Stimulated activated naive B cell treated with anti-CD40 and anti-IgM and Interleukin-4, amounts not matched to agents 10 μg/mL and 1 μg/mL and 100 μg/mL, for 72 hours (primary cell): ENCODE data around the gene SNRNP70.

Experiments
- ATAC-seq, 2 donors: fragments of 150-1000 bp; cut with Tn5 transposase; replicated peaks; 2 replicates each; pipeline ENCODE4 v1.10.0; 2021; ENCODE audit warnings: moderate library complexity in 1 of 2
- DNase-seq: peaks from one replicate; pipeline ENCODE4 v3.0.0; 2021
- H3K27ac Mint-ChIP-seq: one replicate; pipeline ENCODE4 v1.8.0; 2022; ENCODE audit warnings: mild to moderate bottlenecking, mixed read lengths
- H3K27me3 Mint-ChIP-seq, 2 donors: one replicate each; pipeline ENCODE4 v1.8.0; 2022; ENCODE audit warnings: mixed read lengths in 2 of 2
- H3K36me3 Mint-ChIP-seq, 2 donors: one replicate each; pipeline ENCODE4 v1.8.0; 2022; ENCODE audit warnings: mixed read lengths in 2 of 2, mild to moderate bottlenecking in 1 of 2
- H3K4me1 Mint-ChIP-seq, 2 donors: one replicate each; pipeline ENCODE4 v1.8.0; 2022; ENCODE audit warnings: mixed read lengths in 2 of 2, mild to moderate bottlenecking in 1 of 2
- H3K4me3 Mint-ChIP-seq, 2 donors: one replicate each; pipeline ENCODE4 v1.8.0; 2022; ENCODE audit warnings: mild to moderate bottlenecking in 2 of 2, mixed read lengths in 2 of 2, moderate library complexity in 1 of 2
- H3K9me3 Mint-ChIP-seq, 2 donors: one replicate each; pipeline ENCODE4 v1.8.0; 2022; ENCODE audit warnings: mixed read lengths in 2 of 2, mild to moderate bottlenecking in 1 of 2

SNRNP70 gene

DNA sequence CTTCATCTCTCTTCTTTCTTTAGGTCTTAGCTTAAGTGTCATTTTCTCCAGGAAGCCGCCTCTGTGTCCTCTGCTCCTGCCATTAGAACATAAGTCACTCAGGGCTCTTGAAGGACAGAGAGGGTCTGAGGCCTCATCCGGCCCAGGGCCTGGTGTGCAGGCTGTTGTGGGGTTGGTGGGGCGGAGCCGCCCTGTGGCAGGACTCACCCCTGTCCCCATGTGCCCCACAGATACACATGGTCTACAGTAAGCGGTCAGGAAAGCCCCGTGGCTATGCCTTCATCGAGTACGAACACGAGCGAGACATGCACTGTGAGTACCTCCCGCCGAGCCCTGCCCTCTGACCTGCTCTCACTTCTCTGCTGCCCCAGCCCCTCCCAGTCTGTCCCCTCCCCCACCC, 15.9 kb downstream of the SNRNP70 start:
- Mint-ChIP-seq H3K27ac (no peak overlapping the region), H3K4me1 (peaks cover 26 to 51% of the 10 kb centered on the region in 2 donors), H3K36me3 (peaks cover 49 to 62% of the 10 kb centered on the region in 2 donors), H3K27me3 (no peaks in the 10 kb centered on the region), H3K4me3 (no peak overlapping the region), H3K9me3 (no peaks in the 10 kb centered on the region)
- DNase-seq: no peak
- ATAC-seq: no peak

DNA sequence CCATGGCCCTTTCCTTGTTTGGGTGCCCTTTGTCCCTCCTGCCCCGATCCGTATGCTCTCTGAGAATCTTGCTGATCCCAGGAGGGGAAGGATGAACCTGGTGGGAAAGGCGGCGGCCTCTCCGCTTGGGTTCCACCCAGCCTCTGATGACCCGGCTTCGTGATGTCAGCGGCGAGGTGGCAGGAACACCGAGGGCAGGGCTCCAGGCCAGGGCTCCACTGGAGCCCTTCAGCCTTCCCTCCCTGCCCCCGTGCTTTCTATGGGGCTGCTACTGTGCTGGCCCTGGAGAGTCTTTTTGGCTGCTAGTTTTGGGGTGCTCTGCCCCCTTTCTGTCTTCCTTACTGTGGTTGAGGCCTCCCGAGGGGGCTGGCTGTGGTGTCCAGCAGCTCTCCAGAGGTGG, 17.1 kb downstream of the SNRNP70 start:
- Mint-ChIP-seq H3K27ac (peak overlapping the region; percentile 31), H3K4me3 (no peak overlapping the region), H3K27me3 (no peaks in the 10 kb centered on the region), H3K36me3 (peaks cover 55 to 67% of the 10 kb centered on the region in 2 donors), H3K9me3 (no peaks in the 10 kb centered on the region), H3K4me1 (peaks cover 32 to 50% of the 10 kb centered on the region in 2 donors)
- no peak for ATAC-seq
- DNase-seq: no peak

DNA sequence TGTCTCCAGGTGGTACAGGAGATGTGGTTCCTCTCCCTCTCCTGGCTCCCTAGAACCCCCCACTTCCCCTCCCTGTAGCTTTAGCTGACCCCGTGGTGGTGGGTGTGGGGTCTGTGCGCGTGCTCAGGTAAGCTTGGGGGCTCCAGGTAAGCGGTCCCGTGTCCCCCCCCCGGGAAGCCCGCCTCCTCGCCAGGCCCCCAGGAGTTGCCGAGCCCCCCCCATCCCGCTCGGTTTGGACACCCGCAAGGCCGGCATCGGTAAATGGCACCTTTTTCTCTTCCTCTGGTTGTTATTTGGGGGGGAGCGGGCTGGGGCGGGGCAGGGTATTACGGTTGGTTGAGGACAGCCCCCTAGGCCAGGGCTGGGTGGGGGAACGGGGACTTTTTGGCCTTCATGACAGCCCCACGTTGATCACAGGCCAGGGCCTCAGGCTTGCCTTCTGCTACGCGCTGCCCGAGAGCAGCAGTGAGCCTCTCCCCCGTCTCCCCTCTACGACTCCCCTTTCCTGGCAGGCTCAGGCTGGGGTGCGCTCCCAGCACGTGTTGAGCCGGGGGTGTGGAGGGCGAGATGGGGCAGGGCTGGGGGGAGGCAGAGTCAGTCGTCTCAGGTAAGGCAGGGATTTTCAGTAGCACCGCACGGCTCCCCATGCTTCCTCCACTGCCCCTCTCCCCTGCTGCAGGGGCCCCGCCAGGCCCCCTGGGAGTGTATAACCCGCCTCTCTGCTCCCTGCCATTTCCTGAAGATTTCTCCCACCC, 18.3 kb downstream of the SNRNP70 start:
- H3K4me1 Mint-ChIP-seq: peaks cover 31 to 42% of the 10 kb centered on the region in 2 donors
- DNase-seq: no peak
- peak overlapping the region; percentile 89 for H3K27ac Mint-ChIP-seq
- H3K4me3 Mint-ChIP-seq: peak overlapping the region in 1 of 2 donors; percentile 13
- no peaks in the 10 kb centered on the region for H3K27me3 Mint-ChIP-seq
- H3K9me3 Mint-ChIP-seq: no peaks in the 10 kb centered on the region
- no peak for ATAC-seq
- peaks cover 54 to 68% of the 10 kb centered on the region in 2 donors for H3K36me3 Mint-ChIP-seq

DNA sequence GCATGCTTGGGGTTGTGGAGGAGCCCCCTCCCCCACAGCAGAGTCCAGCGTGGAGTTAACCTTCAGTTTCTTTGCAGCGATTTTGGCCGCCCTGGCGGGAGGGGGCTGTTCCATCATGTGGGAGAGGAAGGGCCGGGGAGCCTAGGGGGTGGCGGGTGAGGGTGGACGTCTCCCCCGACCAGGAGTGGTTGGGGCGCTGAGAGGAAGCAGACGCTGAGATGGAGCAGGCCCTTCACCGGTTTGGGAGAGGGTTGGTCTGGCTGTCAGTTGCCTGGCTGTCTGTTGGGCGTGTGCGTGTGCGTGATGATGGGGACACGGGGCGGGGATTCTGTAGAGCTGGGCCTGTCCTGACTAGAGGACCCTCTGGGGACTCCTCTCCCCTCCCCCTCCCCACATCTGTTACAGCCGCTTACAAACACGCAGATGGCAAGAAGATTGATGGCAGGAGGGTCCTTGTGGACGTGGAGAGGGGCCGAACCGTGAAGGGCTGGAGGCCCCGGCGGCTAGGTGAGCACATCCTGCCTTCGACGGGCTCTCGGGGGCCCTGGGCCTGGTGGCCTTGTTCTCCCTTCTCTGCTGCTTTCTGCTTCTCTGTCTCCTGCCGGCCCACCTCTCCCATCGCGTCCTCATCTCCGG, 19.1 kb downstream of the SNRNP70 start:
- Mint-ChIP-seq H3K4me1 (peaks cover 31 to 42% of the 10 kb centered on the region in 2 donors), H3K36me3 (peaks cover 55 to 69% of the 10 kb centered on the region in 2 donors), H3K9me3 (no peaks in the 10 kb centered on the region), H3K4me3 (no peak overlapping the region), H3K27me3 (no peaks in the 10 kb centered on the region), H3K27ac (peak overlapping the region; percentile 89)
- DNase-seq: no peak
- peak; percentile 13 to 32 for ATAC-seq

DNA sequence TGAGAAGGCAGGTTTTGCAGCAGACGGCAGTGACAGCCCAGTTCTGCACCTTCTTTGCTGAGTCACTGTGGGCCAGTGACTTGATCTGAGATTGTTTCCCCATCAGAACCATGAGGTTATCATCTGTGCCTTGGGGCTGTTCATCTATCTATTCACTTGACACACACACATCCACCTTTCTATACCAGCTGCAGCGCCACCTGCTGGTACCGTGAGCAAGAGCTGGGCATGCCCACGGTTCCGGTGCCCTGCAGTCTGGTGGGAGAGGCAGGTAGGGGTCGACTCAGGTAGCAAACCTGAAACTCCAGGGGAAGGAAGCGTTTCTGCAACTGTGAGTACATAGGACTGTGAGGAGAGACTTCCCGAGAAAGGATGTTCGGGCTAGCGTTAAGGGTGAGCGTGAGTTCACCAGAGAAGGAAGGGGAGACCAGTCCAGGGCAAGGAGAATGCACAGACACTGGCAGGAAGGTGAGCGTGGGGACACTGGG, 21.4 kb downstream of the SNRNP70 start:
- DNase-seq: peak; percentile 42
- H3K27me3 Mint-ChIP-seq: no peaks in the 10 kb centered on the region
- peaks cover 49 to 56% of the 10 kb centered on the region in 2 donors for H3K36me3 Mint-ChIP-seq
- H3K4me1 Mint-ChIP-seq: peaks cover 23 to 33% of the 10 kb centered on the region in 2 donors
- no peaks in the 10 kb centered on the region for H3K9me3 Mint-ChIP-seq
- no peak overlapping the region for H3K4me3 Mint-ChIP-seq
- H3K27ac Mint-ChIP-seq: peak overlapping the region; percentile 53
- ATAC-seq: peak; percentile 80 to 83

DNA sequence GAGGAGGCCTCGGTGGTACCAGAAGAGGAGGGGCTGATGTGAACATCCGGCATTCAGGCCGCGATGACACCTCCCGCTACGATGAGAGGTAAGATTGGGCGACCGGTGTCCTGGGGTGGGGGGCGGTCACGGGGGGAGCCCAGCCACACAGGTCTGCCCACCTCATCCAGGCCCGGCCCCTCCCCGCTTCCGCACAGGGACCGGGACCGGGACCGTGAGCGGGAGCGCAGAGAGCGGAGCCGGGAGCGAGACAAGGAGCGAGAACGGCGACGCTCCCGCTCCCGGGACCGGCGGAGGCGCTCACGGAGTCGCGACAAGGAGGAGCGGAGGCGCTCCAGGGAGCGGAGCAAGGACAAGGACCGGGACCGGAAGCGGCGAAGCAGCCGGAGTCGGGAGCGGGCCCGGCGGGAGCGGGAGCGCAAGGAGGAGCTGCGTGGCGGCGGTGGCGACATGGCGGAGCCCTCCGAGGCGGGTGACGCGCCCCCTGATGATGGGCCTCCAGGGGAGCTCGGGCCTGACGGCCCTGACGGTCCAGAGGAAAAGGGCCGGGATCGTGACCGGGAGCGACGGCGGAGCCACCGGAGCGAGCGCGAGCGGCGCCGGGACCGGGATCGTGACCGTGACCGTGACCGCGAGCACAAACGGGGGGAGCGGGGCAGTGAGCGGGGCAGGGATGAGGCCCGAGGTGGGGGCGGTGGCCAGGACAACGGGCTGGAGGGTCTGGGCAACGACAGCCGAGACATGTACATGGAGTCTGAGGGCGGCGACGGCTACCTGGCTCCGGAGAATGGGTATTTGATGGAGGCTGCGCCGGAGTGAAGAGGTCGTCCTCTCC, 22.6 kb downstream of the SNRNP70 start:
- peaks cover 19 to 25% of the 10 kb centered on the region in 2 donors for H3K4me1 Mint-ChIP-seq
- H3K9me3 Mint-ChIP-seq: no peaks in the 10 kb centered on the region
- no peaks in the 10 kb centered on the region for H3K27me3 Mint-ChIP-seq
- no peak for ATAC-seq
- H3K27ac Mint-ChIP-seq: peak overlapping the region; percentile 53
- H3K36me3 Mint-ChIP-seq: peaks cover 44 to 50% of the 10 kb centered on the region in 2 donors
- DNase-seq: no peak
- H3K4me3 Mint-ChIP-seq: no peak overlapping the region

DNA sequence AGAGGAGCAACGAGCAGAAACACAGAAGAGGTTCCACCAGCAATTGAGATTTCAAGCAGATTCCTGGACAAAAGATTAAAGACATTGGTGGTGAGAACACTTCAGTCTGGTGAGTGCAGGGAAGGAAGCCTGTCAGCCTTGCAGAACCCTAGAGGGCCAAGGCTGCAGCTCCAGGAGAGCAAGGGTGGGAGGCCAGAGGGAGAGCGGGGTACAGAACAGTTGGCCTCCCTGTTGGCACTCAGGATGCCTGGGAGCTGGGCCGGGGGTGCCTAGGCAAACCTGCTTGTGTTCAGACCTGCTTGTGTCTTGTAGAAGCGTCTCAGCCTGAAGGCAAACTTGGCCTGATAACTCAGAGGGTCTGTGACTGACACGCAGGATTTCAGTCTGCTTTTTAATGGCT, 23.8 kb downstream of the SNRNP70 start:
- DNase-seq (no peak), ATAC-seq (no peak)
- H3K36me3 Mint-ChIP-seq: peaks cover 38 to 45% of the 10 kb centered on the region in 2 donors
- H3K4me3 Mint-ChIP-seq: no peak overlapping the region
- H3K27ac Mint-ChIP-seq: peak overlapping the region; percentile 65
- peaks cover 19 to 24% of the 10 kb centered on the region in 2 donors for H3K4me1 Mint-ChIP-seq
- H3K27me3 Mint-ChIP-seq: no peaks in the 10 kb centered on the region
- no peaks in the 10 kb centered on the region for H3K9me3 Mint-ChIP-seq

DNA sequence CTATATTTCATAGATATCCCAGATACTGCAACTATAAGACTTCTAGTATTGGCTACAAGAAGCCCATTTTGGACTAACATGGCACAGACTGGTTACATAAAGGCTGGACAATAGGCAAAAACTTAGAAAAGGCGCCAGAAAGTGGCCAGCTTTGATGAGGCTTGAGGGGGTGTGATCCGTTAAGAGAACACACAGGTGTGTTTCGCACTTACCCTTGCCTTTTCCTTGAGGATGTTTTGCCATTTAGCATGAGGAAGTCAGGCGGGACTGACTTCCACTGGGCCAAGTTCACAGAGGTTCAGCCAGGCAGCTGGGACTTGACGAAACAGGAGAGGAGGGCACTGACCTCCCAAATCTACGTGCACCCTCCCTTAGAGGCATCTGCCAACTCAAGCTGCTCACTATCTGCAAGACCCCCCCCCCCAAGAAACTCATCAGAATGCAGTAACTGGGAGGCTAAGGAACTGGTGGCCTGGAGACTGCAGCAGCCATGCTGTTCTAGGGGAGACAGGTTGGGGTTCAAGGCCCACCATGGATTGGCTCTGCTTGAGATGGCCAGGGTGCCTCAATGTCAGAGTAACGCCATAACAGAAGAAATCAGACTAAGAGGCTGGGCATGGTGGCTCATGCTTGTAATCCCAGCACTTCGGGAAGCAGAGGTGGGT, 24.4 kb downstream of the SNRNP70 start:
- Mint-ChIP-seq H3K9me3 (no peaks in the 10 kb centered on the region), H3K4me3 (no peak overlapping the region), H3K27me3 (no peaks in the 10 kb centered on the region), H3K36me3 (peaks cover 32 to 38% of the 10 kb centered on the region in 2 donors), H3K4me1 (peaks cover 17 to 18% of the 10 kb centered on the region in 2 donors), H3K27ac (no peak overlapping the region)
- no peak for DNase-seq
- no peak for ATAC-seq

DNA sequence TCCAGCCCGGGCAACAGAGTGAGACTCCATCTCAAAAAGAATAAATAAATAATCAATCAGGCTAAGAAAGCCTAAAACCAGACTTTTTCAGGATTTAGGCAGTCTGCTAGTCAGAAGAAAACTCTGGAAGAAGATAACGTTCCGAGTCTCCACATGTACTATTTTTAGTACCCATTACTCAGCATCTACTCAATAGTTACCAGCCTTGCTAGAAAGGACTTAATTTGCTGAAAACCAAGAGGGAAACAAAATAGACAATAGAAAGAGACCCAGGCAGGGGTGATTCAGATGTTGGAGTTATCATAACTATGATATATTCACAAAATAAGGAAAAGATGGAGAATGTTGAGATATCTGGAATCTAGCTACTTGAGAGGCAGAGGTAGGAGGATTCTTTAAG, 25.3 kb downstream of the SNRNP70 start:
- H3K36me3 Mint-ChIP-seq: peaks cover 26 to 30% of the 10 kb centered on the region in 2 donors
- H3K27me3 Mint-ChIP-seq: no peaks in the 10 kb centered on the region
- no peak for ATAC-seq
- DNase-seq: no peak
- H3K9me3 Mint-ChIP-seq: no peaks in the 10 kb centered on the region
- no peak overlapping the region for H3K27ac Mint-ChIP-seq
- peaks cover 17 to 20% of the 10 kb centered on the region in 2 donors for H3K4me1 Mint-ChIP-seq
- no peak overlapping the region for H3K4me3 Mint-ChIP-seq

DNA sequence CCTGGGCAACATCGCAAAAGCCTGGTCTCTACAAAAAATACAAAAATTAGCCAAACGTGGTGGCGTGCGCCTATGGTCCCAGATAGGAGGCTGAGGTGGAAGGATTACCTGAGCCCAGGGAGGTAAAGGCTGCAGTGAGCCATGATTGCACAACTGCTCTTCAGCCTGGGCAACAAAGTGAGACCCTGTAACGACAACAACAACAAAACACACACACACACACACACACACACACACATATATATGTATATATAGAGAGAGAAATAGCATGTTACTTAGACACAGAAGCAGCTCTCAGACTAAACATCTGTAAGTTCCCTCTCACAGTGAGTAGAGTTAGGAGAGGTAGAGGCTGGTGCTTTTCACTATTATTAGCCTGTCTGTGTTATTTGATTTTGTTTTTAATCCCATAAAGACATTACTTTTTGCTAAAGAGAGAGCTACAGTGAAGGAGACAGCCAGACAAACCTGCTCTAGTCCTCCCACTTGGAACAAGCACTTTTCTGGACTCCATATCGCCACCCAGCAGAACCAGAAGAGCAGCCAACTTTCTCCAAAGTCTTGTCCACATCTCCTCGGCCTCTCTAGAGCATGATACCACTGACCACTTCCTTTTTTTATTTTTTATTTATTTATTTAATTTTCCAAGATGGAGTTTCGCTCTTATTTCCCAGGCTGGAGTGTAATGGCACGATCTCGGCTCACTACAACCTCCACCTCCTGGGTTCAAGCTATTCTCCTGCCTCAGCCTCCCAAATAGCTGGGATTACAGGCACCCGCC, 26.2 kb downstream of the SNRNP70 start:
- Mint-ChIP-seq H3K9me3 (no peaks in the 10 kb centered on the region), H3K27ac (no peak overlapping the region), H3K4me1 (peaks cover 18 to 25% of the 10 kb centered on the region in 2 donors), H3K27me3 (no peaks in the 10 kb centered on the region), H3K4me3 (no peak overlapping the region), H3K36me3 (peaks cover 28 to 30% of the 10 kb centered on the region in 2 donors)
- ATAC-seq (no peak), DNase-seq (no peak)

DNA sequence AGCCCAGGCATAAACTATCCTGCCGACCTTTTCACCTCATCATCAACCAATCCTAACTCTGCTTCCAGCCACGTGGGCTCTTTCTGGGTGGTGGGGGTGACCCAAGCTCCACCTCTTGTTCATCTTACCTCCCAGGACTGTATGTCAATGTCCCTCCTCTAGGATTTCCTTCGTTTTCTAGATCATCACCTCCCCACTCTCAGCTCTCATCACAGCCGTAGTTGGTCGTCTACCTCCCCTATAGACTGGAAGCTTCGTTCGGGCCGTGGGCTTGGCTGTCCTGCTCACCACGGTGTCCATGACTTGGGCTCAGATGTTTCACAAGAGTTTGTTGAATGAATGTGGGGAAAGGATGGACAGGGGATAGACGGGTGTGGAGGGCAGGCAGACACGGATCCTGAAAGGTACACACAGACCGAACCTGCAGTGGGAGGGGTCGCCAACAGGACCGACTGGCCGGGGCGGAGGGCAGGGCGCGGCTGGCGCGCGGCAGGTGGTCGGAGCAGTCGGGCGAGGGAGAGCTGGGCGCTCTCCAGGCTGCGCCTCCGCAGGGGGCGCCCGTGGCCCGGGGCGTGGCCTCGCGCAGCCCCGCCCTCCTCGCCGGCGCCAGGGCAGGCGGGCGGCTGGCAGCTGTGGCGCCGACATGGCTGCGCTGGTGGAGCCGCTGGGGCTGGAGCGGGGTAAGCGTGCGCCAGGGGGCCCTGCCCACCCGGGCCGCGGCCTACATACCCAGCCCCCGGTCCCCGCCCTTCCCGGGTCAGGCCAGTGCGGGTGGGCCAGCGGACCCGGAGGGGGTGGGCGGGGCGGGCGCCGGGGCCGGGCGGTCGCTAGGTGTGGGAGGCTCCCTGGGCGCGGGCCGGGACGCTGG, 28.7 kb downstream of the SNRNP70 start, which contains the start of gene LIN7B:
Gene LIN7B, plus strand, starts transcription at position 609 of the 868 bp plus-strand sequence. Its CDS starts 35 bp downstream, at position 644.
- Mint-ChIP-seq H3K4me3 (peak within 1 kb of the TSS; percentile 81 to 82), H3K36me3 (peaks cover 17 to 18% of the 10 kb centered on the region in 2 donors), H3K27ac (no peak within 1 kb of the TSS), H3K4me1 (peaks cover 29 to 47% of the 10 kb centered on the region in 2 donors), H3K27me3 (no peaks in the 10 kb centered on the region), H3K9me3 (no peaks in the 10 kb centered on the region)
- ATAC-seq (peak; percentile 72), DNase-seq (peak; percentile 74)

DNA sequence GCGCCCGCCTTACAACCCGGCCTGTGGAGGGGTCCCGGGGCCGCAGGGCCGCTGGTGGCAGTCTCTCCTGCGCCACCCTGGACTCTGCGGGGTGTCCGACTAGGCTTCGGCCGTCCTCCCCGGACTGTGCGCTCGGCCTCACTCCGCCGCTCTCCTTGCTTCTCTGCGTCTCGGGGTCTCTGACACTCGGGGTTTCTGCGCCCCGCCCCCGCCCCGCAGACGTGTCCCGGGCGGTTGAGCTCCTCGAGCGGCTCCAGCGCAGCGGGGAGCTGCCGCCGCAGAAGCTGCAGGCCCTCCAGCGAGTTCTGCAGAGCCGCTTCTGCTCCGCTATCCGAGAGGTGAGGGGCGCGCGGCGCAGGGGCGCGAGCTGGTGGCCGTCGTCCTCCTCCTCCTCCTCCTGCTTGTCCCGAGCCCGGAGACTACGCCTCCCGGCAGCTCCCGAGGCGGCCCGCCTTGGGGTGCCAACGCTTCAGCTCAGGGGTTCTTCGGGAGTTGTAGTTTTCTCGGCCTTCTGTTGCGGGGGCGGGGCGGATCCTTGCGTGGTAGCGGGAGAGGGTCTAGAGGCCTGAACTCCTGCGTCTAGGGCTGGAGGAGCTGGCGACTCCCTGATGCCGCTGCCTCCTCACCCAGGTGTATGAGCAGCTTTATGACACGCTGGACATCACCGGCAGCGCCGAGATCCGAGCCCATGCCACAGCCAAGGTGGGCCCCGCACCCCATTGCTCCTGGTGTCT, 29.5 kb downstream of the SNRNP70 start:
- Mint-ChIP-seq H3K4me1 (peaks cover 29 to 50% of the 10 kb centered on the region in 2 donors), H3K9me3 (no peaks in the 10 kb centered on the region), H3K36me3 (peaks cover 10 to 13% of the 10 kb centered on the region in 2 donors), H3K4me3 (peak overlapping the region; percentile 81 to 82), H3K27ac (no peak overlapping the region), H3K27me3 (peaks cover 0 to 1% of the 10 kb centered on the region in 2 donors)
- ATAC-seq: no peak
- DNase-seq: no peak
